Measurements from ENCODE around the gene ATAD1. TPM values are rescaled to one million over a fixed set of nuclear protein-coding genes. Genes with fewer than 3 reads are reported as not detected.
"Not testable (repeated sequence)": the region's sequence is repeated elsewhere in the genome, so short reads cannot be mapped to it uniquely, and the experiment has no call there.

ATAD1 gene
- total RNA-seq, 1 donor from 2014 or later = 20.4 TPM

DNA sequence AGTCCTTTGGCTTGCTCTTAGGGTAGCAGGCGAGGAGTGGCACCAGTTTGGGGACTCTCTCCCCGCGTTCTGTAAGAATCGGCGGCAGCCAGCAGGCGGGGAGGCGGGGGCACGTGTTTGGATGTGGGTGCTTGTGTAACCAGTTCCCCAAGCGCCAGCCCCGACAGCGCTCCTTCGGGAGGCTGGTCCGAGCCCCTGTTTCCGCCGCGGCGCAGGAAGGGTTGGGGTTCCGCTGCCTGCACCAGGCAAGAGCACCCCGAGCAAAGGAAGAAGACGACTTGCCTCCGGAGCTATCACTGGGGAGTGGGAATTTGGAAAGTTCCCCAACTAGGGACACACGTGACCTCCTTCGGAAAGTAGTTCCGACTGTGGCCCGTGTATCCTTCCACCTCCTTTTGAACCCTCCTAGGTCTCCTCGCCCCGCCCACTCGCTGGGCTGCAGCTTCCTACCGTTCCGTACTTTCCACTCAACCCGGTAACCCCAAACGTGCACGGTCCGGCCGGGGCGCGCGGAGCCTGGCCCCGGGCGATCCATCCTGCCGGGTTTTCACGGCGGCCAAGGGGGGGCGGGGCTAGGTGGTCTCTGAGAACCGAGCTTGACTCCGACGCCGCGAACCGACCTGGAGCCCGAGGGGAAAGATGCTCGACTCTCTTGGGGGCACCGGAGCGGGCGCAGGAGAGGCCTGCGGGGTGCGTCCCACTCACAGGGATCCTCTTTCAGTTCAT, 44.1 kb upstream of the ATAD1 start:
- no peaks in the 10 kb centered on the region for H3K27me3 ChIP-seq (ENCODE audit: control insufficient read depth in 3 of 3, insufficient read depth in 3 of 3, low read length in 3 of 3)
- H3K27ac ChIP-seq (ENCODE audit: low read depth, low read length) = peak overlapping the region; percentile 84
- H3K4me3 ChIP-seq (ENCODE audit: low read length in 3 of 3) = peak overlapping the region; percentile 97 to 99 (median 99)
- H3K9ac ChIP-seq (ENCODE audit: low read depth in 1 of 3, low read length in 3 of 3) = peak overlapping the region; percentile 81 to 92 (median 91)
- no peaks in the 10 kb centered on the region for H3K36me3 ChIP-seq (ENCODE audit: control insufficient read depth in 3 of 3, insufficient read depth in 3 of 3, low read length in 3 of 3)
- H3K9me3 ChIP-seq (ENCODE audit: control insufficient read depth in 3 of 3, low read length in 3 of 3) = no peaks in the 10 kb centered on the region
- peaks cover 6 to 32% (median 9%) of the 10 kb centered on the region in 3 donors for H3K4me1 ChIP-seq (ENCODE audit: control insufficient read depth in 3 of 3, insufficient read depth in 3 of 3, low read length in 3 of 3)

DNA sequence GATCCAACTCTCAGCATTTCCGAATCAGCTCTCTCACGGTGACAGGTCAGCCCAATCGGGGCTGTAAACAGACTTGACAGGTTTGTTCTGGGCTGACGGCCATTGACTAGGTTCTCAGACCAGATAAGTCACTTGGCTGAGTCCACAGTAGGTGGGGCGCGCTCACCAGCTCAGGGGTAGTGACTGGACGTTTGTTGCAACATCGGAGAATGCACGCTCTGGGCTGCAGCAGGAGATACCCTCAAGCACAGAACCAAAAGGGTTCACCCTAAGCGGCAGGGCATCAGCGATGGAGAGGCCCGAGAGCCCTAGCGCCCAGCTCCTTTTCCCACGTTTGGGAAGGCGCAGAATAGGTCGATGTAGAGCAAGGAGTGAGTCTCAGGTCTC, 43.5 kb upstream of the ATAD1 start:
- Histone ChIP-seq H3K36me3 (ENCODE audit: control insufficient read depth in 3 of 3, insufficient read depth in 3 of 3, low read length in 3 of 3) (no peaks in the 10 kb centered on the region), H3K4me1 (ENCODE audit: control insufficient read depth in 3 of 3, insufficient read depth in 3 of 3, low read length in 3 of 3) (peaks cover 6 to 32% (median 9%) of the 10 kb centered on the region in 3 donors), H3K27me3 (ENCODE audit: control insufficient read depth in 3 of 3, insufficient read depth in 3 of 3, low read length in 3 of 3) (no peaks in the 10 kb centered on the region), H3K9me3 (ENCODE audit: control insufficient read depth in 3 of 3, low read length in 3 of 3) (no peaks in the 10 kb centered on the region), H3K27ac (ENCODE audit: low read depth, low read length) (peak overlapping the region; percentile 84), H3K4me3 (ENCODE audit: low read length in 3 of 3) (peak overlapping the region; percentile 97 to 99 (median 99)), H3K9ac (ENCODE audit: low read depth in 1 of 3, low read length in 3 of 3) (peak overlapping the region; percentile 75 to 92 (median 81))

DNA sequence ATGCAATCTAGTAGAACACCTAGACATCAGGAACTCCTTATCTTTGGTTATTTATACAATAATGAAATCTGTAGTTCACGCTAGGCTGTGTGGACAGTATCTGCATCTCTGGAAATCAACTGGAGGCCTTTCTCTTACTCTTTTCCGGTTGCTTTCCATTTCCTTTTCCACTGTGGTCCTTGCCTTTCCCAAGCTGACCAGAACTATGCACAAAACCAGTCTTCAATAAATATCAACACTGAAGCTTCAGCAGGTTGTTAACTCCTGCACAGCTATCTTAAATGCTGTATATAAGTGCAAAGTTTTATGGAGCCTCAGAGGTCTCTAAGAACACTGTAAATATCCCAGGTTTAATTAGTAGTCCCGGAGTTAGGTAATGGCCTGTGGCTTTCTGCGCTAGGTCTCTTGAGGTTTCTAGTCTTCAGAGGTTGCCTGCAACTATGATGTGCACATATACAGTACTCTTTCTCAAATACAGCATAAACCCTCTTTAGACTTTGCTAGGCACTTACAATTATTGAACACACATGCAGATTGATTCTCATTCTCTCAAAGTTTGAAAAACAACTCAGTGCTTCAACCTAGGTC, 42.9 kb upstream of the ATAD1 start:
- Histone ChIP-seq H3K9ac (ENCODE audit: low read depth in 1 of 3, low read length in 3 of 3) (no peak overlapping the region), H3K4me3 (ENCODE audit: low read length in 3 of 3) (no peak overlapping the region), H3K27ac (ENCODE audit: low read depth, low read length) (peak overlapping the region; percentile 84)

DNA sequence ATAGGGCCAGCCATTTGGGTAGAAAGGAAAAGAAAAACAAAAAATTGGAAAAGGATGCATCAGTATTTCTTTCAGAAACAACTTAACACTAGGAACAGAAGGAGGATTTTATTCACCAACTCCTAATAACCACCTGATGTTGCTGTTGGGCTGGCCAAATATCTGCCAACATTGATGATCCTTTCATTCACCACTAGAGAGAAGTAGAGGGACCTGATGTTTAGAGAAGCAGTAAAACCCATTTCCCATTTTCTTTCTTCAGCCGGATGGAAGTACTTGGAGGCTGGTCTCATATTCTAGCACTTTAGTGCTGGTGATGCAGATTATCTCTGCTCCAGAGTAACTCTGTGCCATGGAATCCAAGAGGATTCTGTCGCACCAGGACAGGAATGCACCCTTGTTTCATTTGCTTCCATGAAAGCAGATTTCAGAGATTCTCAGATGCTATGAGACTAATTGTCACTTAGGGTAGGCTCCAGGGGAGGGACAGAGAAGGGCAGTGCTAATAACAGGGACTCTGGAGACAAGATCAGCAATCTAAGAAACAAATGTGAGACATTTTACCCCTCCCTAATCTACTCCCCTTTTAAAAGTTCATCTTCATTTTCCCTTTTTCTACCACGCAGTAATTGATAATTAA, 42.2 kb upstream of the ATAD1 start:
- peaks cover 6 to 28% (median 9%) of the 10 kb centered on the region in 3 donors for H3K4me1 ChIP-seq (ENCODE audit: control insufficient read depth in 3 of 3, insufficient read depth in 3 of 3, low read length in 3 of 3)
- H3K36me3 ChIP-seq (ENCODE audit: control insufficient read depth in 3 of 3, insufficient read depth in 3 of 3, low read length in 3 of 3) = no peaks in the 10 kb centered on the region
- H3K27ac ChIP-seq (ENCODE audit: low read depth, low read length) = no peak overlapping the region
- no peak overlapping the region for H3K9ac ChIP-seq (ENCODE audit: low read depth in 1 of 3, low read length in 3 of 3)
- H3K9me3 ChIP-seq (ENCODE audit: control insufficient read depth in 3 of 3, low read length in 3 of 3) = no peaks in the 10 kb centered on the region
- H3K4me3 ChIP-seq (ENCODE audit: low read length in 3 of 3) = no peak overlapping the region
- H3K27me3 ChIP-seq (ENCODE audit: control insufficient read depth in 3 of 3, insufficient read depth in 3 of 3, low read length in 3 of 3) = no peaks in the 10 kb centered on the region

More for the DNA sequence above, 42.9 kb upstream of the ATAD1 start:
- H3K27me3 ChIP-seq (ENCODE audit: control insufficient read depth in 3 of 3, insufficient read depth in 3 of 3, low read length in 3 of 3) = no peaks in the 10 kb centered on the region
- peaks cover 6 to 32% (median 9%) of the 10 kb centered on the region in 3 donors for H3K4me1 ChIP-seq (ENCODE audit: control insufficient read depth in 3 of 3, insufficient read depth in 3 of 3, low read length in 3 of 3)
- H3K9me3 ChIP-seq (ENCODE audit: control insufficient read depth in 3 of 3, low read length in 3 of 3) = no peaks in the 10 kb centered on the region
- no peaks in the 10 kb centered on the region for H3K36me3 ChIP-seq (ENCODE audit: control insufficient read depth in 3 of 3, insufficient read depth in 3 of 3, low read length in 3 of 3)

DNA sequence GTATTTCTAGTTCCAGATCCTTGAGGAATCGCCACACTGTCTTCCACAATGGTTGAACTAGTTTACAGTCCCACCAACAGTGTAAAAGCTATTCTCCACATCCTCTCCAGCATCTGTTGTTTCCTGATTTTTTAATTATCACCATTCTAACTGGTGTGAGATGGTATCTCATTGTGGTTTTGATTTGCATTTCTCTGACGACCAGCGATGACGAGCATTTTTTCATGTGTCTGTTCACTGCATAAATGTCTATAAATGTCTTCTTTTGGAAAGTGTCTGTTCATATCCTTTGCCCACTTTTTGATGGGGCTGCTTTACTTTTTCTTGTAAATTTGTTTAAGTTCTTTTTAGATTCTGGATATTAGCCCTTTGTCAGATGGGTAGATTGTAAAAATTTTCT, 37.6 kb upstream of the ATAD1 start:
- H3K27ac ChIP-seq (ENCODE audit: low read depth, low read length); H3K4me1 ChIP-seq (ENCODE audit: control insufficient read depth in 3 of 3, insufficient read depth in 3 of 3, low read length in 3 of 3); H3K27me3 ChIP-seq (ENCODE audit: control insufficient read depth in 3 of 3, insufficient read depth in 3 of 3, low read length in 3 of 3); H3K9me3 ChIP-seq (ENCODE audit: control insufficient read depth in 3 of 3, low read length in 3 of 3); H3K4me3 ChIP-seq (ENCODE audit: low read length in 3 of 3); H3K9ac ChIP-seq (ENCODE audit: low read depth in 1 of 3, low read length in 3 of 3); H3K36me3 ChIP-seq (ENCODE audit: control insufficient read depth in 3 of 3, insufficient read depth in 3 of 3, low read length in 3 of 3): not testable (repeated sequence)

DNA sequence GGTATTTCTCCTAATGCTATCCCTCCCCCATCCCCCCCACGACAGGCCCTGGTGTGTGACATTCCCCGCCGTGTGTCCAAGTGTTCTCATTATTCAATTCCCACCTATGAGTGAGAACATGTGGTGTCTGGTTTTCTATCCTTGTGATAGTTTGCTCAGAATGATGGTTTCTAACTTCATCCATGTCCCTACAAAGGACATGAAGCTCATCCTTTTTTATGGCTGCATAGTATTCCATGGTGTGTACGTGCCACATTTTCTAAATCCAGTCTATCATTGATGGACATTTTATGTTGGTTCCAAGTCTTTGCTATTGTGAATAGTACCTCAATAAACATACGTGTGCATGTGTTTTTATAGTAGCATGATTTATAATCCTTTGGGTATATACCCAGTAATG, 37.2 kb upstream of the ATAD1 start:
- H3K27ac ChIP-seq (ENCODE audit: low read depth, low read length); H3K36me3 ChIP-seq (ENCODE audit: control insufficient read depth in 3 of 3, insufficient read depth in 3 of 3, low read length in 3 of 3); H3K4me3 ChIP-seq (ENCODE audit: low read length in 3 of 3); H3K9me3 ChIP-seq (ENCODE audit: control insufficient read depth in 3 of 3, low read length in 3 of 3); H3K9ac ChIP-seq (ENCODE audit: low read depth in 1 of 3, low read length in 3 of 3); H3K27me3 ChIP-seq (ENCODE audit: control insufficient read depth in 3 of 3, insufficient read depth in 3 of 3, low read length in 3 of 3); H3K4me1 ChIP-seq (ENCODE audit: control insufficient read depth in 3 of 3, insufficient read depth in 3 of 3, low read length in 3 of 3): not testable (repeated sequence)

DNA sequence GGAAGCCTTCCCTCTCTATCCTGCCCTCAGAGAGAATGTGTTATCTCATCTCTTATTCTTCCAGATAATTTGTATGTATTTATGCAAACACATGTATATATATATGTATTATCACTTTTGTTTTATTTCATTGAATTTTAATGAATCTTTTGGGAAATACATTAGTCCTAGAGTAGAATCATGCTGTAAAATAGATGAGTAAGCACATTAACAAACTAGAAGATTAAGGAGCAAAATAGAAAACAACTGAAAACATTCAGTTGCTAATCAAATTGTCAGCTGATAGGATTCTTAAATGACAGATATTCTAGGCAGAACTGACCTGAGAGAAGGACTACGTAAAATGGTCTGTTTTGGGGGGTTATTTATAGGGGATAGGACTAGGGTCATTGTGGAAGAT, 34.1 kb upstream of the ATAD1 start:
- no peak overlapping the region for H3K4me3 ChIP-seq (ENCODE audit: low read length in 3 of 3)
- peaks cover 0 to 2% (median 0%) of the 10 kb centered on the region in 3 donors for H3K4me1 ChIP-seq (ENCODE audit: control insufficient read depth in 3 of 3, insufficient read depth in 3 of 3, low read length in 3 of 3)
- no peaks in the 10 kb centered on the region for H3K27me3 ChIP-seq (ENCODE audit: control insufficient read depth in 3 of 3, insufficient read depth in 3 of 3, low read length in 3 of 3)
- no peaks in the 10 kb centered on the region for H3K9me3 ChIP-seq (ENCODE audit: control insufficient read depth in 3 of 3, low read length in 3 of 3)
- H3K27ac ChIP-seq (ENCODE audit: low read depth, low read length) = no peak overlapping the region
- no peaks in the 10 kb centered on the region for H3K36me3 ChIP-seq (ENCODE audit: control insufficient read depth in 3 of 3, insufficient read depth in 3 of 3, low read length in 3 of 3)
- no peak overlapping the region for H3K9ac ChIP-seq (ENCODE audit: low read depth in 1 of 3, low read length in 3 of 3)

DNA sequence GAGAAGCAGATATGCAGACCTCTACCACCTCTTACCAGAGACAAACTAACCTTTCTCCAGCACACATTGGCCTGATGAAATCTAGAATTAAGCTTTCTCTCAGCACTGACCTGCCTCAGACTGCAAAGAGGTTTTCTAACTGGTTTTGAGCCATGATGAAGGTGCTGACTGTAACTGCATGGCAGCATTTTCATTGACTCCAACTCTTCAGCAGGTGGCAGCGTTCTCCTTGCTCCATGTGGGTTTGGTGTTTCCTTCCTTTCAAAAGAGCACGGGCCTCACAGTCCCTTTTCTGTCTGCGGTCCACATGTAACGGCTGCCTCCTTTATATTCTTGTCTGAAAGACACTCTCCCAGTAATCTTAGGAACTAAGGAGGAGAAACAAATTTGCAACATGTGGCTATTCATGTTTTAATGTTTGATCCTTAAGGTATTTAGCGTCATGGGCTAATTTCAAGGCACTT, 32.7 kb upstream of the ATAD1 start:
- Histone ChIP-seq H3K9me3 (ENCODE audit: control insufficient read depth in 3 of 3, low read length in 3 of 3) (no peaks in the 10 kb centered on the region), H3K4me3 (ENCODE audit: low read length in 3 of 3) (no peak overlapping the region), H3K36me3 (ENCODE audit: control insufficient read depth in 3 of 3, insufficient read depth in 3 of 3, low read length in 3 of 3) (no peaks in the 10 kb centered on the region), H3K4me1 (ENCODE audit: control insufficient read depth in 3 of 3, insufficient read depth in 3 of 3, low read length in 3 of 3) (peaks cover 0 to 2% (median 0%) of the 10 kb centered on the region in 3 donors), H3K27me3 (ENCODE audit: control insufficient read depth in 3 of 3, insufficient read depth in 3 of 3, low read length in 3 of 3) (no peaks in the 10 kb centered on the region), H3K27ac (ENCODE audit: low read depth, low read length) (no peak overlapping the region), H3K9ac (ENCODE audit: low read depth in 1 of 3, low read length in 3 of 3) (no peak overlapping the region)

DNA sequence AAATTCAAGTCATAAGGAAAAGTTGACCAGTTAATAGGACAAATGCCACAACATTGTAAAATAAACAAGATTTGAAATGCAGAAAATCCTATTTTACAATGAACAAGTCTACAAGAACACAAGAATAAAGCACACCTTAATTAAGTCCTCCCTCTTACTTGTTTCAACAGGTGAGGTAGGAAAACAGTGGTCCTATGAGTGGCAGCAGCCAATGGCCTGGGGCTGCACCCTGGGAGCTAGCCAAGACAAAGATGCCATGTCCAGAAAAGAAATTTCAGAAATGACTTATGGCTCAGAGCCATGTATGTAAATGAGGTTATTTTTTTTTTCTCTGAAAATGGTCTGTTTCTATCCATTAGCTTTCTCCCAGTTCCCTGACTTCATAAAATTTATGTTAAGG, 31.0 kb upstream of the ATAD1 start:
- H3K36me3 ChIP-seq (ENCODE audit: control insufficient read depth in 3 of 3, insufficient read depth in 3 of 3, low read length in 3 of 3) = no peaks in the 10 kb centered on the region
- H3K4me3 ChIP-seq (ENCODE audit: low read length in 3 of 3) = no peak overlapping the region
- peaks cover 0 to 2% (median 0%) of the 10 kb centered on the region in 3 donors for H3K4me1 ChIP-seq (ENCODE audit: control insufficient read depth in 3 of 3, insufficient read depth in 3 of 3, low read length in 3 of 3)
- no peaks in the 10 kb centered on the region for H3K27me3 ChIP-seq (ENCODE audit: control insufficient read depth in 3 of 3, insufficient read depth in 3 of 3, low read length in 3 of 3)
- H3K9me3 ChIP-seq (ENCODE audit: control insufficient read depth in 3 of 3, low read length in 3 of 3) = no peaks in the 10 kb centered on the region
- H3K27ac ChIP-seq (ENCODE audit: low read depth, low read length) = no peak overlapping the region
- no peak overlapping the region for H3K9ac ChIP-seq (ENCODE audit: low read depth in 1 of 3, low read length in 3 of 3)

DNA sequence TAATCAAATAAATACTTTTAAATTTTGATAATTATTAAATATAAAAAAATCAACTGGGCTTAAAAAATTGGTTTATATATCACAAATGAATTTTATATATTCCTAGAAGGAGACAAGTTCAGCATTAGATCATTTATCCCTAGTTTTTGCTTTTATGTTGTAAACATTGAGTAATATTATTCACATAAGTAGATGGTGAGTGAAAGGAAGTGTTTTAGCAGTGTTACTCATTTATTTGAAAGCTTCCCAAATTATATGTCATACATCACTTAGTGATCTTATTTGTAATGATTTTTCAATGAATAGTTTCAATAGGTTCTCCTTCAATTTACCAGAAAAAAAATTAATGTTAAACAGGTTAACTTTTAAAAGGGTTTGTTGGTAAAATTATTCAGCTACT, 29.5 kb upstream of the ATAD1 start:
- no peak overlapping the region for H3K27ac ChIP-seq (ENCODE audit: low read depth, low read length)
- H3K4me1 ChIP-seq (ENCODE audit: control insufficient read depth in 3 of 3, insufficient read depth in 3 of 3, low read length in 3 of 3) = peaks cover 0 to 2% (median 0%) of the 10 kb centered on the region in 3 donors
- no peaks in the 10 kb centered on the region for H3K27me3 ChIP-seq (ENCODE audit: control insufficient read depth in 3 of 3, insufficient read depth in 3 of 3, low read length in 3 of 3)
- H3K9ac ChIP-seq (ENCODE audit: low read depth in 1 of 3, low read length in 3 of 3) = no peak overlapping the region
- no peaks in the 10 kb centered on the region for H3K36me3 ChIP-seq (ENCODE audit: control insufficient read depth in 3 of 3, insufficient read depth in 3 of 3, low read length in 3 of 3)
- H3K4me3 ChIP-seq (ENCODE audit: low read length in 3 of 3) = no peak overlapping the region
- no peaks in the 10 kb centered on the region for H3K9me3 ChIP-seq (ENCODE audit: control insufficient read depth in 3 of 3, low read length in 3 of 3)

Measured in skeletal muscle tissue (tissue), 4 donors.